Fibroblast of skin of left quadriceps (primary cell): Measurements from ENCODE around the gene TTBK1.
A peak's percentile ranks its signal among the peaks of the same experiment; 100 is the strongest.

ENCODE experiments used
- DNase-seq, 2 experiments: peaks; one replicate each; pipeline ENCODE4 v3.0.0-alpha.2; 2013; ENCODE audit warnings: low read depth in 2 of 2

Gene TTBK1

GRCh38 chr6:43223175-43223574 is 20.1 kb upstream of the TTBK1 start:
- no peak for DNase-seq

DNA sequence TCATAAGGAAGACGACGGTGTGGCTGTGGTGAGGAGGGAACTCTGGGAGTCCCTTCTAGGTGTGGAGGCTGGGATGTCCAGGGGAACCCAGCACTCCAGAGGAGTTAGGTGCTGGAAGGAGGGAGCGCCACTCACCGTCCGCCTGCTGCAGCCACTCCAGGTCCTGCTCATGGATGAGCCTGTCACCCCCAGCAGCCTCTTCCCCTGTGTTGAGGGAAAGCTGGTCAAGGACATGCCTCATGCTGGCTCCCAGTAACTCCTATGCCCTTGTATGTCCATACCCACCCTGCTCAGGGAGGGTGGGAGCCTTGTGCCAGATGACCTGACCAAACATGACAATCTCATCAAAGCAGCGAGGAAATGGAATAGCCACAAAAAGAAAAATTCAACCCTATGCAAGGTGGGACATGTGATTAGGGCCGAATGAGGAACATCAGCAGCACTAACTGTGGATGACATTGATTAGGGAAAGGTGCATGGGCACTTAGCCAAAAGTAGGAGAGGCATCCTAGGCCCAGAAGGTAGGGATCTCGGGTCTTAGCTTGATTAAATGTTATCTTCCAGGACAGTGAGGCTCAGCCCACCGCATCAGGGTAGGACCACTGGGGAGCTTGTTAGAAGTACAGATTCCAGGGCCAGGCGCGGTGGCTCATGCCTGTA is 17.0 kb upstream of the TTBK1 start:
- DNase-seq: no peak

- DNase-seq: peak; percentile 26 to 27
These were observed 14.1 kb upstream of the TTBK1 start, which contains the start of gene DNPH1 for GRCh38 chr6:43228951-43229802. DNPH1 (minus strand) TSS chr6:43229481; CDS start chr6:43229456, 25 bp downstream.

- no peak for DNase-seq
These were observed 13.3 kb upstream of the TTBK1 start for GRCh38 chr6:43229803-43230620.

- DNase-seq: no peak
These were observed 12.2 kb upstream of the TTBK1 start for GRCh38 chr6:43231053-43231452.

- no peak for DNase-seq
These were observed 11.4 kb upstream of the TTBK1 start for GRCh38 chr6:43231735-43232450.

DNA sequence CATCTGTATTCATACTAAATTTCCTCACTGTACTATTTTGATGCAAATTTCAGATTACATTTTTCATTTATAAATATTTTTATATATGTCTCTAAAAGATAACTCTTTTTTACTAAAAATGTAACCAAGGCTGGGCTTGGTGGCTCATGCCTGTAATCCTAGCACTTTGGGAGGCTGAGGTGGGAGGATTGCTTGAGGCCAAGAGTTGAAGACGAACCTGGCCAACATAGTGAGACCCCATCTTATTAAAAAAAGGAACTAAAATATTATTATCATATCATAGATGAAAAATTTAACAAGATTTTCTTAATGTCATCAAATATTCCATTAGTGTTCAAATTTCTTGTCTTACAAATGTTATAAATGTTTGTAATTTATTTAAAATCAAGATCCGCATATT is 7.4 kb upstream of the TTBK1 start:
- no peak for DNase-seq

GRCh38 chr6:43239054-43239453 is 4.2 kb upstream of the TTBK1 start:
- DNase-seq: no peak

DNA sequence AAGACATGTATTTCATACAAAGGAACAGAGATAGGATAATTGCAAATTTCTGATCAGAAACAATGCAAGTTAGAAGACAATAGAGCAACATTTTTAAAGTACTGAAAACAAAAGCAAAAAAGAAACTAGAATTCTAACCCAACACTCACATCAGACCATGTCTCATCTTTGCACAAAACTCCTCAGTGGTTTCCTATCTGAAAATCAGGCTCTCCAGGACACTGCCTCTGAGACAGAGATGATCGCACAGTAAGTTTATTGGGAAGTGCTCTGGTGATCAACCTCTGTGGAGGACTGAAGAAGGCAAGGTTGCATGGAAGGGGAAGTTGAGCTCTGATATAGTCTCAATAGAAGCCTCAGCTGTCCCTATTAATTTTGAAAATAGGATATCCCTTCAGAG is 2.3 kb upstream of the TTBK1 start:
- no peak for DNase-seq

DNA sequence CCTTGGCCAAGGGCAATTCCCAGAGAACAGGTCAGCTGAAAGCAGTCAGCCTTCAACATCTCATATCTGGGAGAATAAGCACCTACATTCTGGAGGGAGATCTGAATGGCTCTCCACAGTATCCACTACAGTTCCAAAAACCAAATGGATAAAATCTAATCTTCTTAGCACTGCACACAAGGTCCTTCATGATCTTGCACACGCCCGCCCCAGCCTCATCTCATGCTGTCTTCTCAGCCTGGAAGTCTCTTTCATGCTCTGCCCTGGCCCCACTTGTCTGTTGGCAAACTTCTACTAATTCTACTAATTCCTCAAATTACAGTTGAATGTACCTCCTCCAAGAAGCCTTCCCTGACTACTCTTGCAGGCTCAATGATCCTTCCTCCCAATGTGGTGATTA is 1.8 kb upstream of the TTBK1 start:
- DNase-seq: no peak

DNA sequence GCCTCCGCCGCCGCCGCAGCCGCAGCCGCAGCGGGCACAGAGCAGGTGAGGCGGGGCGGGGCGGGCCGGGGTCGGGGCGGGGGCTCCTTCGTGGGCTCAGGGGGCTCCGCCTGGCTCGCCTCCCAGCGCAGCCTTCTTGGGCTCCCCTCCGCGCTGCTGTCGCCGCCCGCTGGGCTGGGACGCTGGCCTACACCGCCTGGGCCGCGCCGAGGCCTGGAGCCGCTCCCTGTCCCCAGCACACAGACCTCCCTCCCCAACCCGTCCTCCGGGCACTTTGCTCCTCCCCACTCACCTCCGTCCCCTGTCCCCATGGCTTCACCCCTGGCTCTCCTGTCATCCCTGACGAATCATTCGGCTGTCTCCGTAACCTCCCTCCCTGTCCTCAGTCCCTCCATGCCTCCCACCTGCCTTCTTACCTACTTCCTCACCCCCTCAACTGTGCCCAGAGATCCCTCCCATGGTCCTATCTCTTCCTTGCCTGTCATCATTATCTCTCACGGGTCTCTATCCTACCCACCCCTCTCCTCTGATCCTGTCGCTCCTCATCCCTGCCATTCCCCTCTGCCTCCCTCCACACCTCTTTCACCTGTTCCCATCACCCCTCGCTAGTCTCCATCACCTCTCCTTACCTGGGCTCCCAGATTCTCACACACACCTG is 512 bp downstream of the TTBK1 start:
- no peak for DNase-seq

DNA sequence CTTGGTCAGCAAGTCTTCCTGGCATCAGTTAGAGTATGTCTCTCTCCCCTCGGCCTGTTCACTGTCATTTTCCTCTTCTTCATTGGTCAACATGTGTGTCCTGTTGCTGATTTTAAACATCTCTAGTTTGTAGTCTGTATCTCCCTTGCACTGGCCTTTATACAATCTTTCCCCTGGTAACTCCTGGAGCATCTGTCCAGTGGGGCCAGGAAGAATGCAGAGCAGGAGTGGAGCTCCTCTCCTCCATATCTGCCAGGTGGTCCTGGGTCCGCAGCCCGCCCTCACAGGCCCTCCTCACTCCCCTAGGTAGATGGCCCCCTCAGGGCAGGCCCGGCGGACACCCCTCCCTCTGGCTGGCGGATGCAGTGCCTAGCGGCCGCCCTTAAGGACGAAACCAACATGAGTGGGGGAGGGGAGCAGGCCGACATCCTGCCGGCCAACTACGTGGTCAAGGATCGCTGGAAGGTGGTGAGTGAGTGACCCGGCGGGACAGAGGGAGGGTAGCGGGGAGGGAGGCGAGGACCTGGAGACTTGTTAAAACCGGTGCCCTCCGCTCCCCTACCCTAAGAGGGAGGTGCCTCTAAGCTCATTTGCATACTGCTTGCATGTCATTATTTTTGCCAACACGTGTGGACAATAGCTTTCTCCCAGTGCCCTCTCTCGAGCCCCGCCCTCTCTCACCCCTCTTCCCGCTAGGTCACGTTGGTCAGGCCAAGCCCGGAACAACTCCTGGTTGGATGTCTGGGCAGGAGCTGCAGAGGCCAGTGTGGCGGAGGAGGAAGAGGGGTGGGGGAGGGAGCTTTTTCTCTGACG is 3.2 kb downstream of the TTBK1 start:
- no peak for DNase-seq

DNA sequence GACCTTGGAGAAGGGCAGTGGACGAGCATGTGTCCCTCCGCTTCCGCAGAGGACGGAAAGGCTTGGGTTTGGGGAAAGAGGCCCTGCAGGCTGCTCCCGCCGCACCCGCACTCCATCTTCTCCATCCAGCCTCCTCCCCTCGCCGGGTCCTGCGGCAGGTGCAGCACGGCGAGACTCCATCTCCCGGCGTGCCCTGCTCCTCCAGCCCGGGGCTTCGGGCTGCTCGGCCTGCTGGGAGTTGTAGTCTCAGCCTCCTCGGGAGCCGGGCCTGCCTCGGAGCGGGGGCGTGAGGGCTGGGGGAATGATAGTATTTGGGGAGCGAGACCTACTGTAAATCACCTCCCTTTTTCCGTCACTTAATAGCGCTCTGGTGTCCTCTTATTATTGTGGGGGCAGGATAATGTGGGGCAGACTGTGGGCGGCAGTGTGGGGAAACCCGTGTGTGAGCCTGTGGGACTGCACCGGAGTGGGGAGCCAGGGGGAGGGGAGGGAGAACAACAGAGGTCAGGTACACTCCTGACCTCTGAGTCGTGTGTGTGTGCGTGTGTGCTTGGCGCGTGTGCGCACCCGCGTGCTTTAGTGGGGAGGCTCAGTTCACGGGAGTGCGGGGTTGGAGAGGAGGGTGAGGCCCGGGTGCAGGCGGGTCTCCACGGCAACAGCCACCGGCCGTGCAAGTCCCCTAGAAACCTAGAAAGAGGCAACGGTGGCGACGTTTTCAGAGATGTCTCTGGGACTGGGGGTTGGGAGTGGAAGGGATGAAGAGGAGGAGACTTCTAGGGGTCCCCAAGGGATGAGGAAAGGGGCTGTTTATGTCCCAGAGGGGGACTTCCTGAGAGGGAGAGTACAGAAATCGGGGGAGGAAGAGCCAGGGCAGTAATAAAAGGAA is 4.1 kb downstream of the TTBK1 start:
- no peak for DNase-seq

DNA sequence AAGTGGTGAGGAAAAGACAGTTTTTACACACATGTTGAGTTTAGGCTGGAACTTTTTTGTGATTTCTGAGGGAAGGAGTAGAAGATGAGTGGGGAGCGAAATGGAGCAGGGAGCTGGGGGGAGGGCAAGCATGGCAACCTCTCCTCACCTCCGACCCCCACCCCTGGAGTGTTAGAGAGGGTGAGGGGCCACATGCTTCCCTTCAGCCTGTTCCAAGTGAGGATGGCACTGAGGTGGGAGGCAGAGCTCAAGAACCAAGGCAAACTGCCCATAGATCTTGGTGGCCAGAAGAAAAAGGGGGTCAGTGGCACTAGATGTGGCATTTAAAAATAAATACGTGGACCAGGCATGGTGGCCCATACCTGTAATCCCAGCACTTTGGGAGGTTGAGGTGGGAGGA is 4.8 kb downstream of the TTBK1 start:
- no peak for DNase-seq

DNA sequence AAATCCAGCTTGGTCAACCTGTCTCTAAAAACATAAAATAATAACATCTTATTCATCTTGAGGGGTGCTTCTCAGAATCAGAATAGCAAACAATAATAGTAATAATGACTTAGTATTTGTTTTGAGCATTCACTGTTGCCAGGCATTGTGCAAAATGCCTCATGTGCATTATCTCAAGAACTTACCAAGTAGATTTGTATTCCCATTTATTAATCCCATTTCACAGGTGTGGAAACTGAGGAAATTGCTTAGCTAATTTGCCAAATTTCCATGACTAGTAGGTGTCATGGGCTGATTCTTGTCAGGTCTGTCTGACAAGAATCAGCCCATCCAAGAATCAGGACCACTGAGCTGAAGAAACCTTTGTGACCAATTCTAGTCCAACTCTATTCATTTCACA is 5.5 kb downstream of the TTBK1 start:
- no peak for DNase-seq

DNA sequence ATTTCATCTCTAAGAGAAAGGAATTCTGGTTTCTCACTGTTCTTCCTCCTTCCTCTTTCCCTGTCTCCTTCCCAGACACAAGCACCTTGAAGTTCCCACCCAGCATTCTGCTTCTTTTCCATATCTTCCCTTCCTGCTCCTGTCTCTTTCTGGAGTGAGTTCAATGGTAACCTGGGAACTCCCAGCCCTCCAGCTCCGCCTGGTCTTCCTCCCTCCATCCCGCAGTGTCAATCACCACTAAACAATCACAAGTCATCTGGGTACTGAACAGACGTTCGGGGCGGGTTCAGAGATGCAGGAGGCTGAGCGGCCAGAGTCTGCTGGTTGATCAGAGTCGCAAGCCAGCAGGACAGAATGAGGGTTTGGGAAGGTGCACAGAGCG is 7.7 kb downstream of the TTBK1 start:
- DNase-seq: no peak

GRCh38 chr6:43253401-43253800 is 10.1 kb downstream of the TTBK1 start:
- DNase-seq: no peak

GRCh38 chr6:43254138-43254817 is 11.0 kb downstream of the TTBK1 start:
- no peak for DNase-seq

DNA sequence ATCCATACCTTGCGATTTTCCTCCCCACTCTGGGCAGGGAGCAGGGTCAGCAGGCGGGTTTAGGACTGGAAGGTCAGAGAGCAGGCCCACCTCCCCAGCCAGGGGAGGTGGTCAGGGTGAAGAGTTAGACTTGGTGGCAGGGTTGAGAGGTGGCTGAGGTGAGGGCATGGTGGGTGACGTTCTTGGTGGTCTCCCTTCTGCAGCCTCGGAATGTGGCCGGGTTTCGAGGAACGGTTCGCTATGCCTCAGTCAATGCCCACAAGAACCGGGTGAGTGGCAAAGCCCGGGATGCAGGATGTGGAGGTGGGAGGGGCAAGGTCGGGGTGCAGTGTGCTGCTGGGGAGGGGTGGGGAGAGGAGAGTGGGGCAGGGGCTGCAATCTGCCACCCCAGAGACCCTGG is 11.6 kb downstream of the TTBK1 start:
- DNase-seq: no peak
